PFSK-1 (cell line): Measurements from ENCODE around the gene CHD3.

Experiments
- FOXP2 ChIP-seq: optimal IDR thresholded peaks from 2 replicates; pipeline ENCODE3; 2011; ENCODE audit warnings: borderline replicate concordance, control low read depth, inconsistent platforms; ENCODE audit not compliant: insufficient read depth; ENCODE audit errors: extremely low read length, extremely low read depth
- POLR2AphosphoS5 ChIP-seq: IDR thresholded peaks from 2 replicates; pipeline ENCODE4 v1.6.1; 2012; ENCODE audit warnings: low read depth, mild to moderate bottlenecking, control low read depth, low read length, moderate library complexity
- REST ChIP-seq, 2 experiments: IDR thresholded peaks; 2 replicates each; pipeline versions ENCODE4 v1.6.1 to v1.8.0; 2011 to 2012; ENCODE audit warnings: low read depth in 2 of 2, low read length in 2 of 2, control low read depth in 1 of 2, inconsistent platforms in 1 of 2, mild to moderate bottlenecking in 1 of 2, moderate library complexity in 1 of 2; ENCODE audit not compliant: insufficient read depth in 1 of 2
- SIN3A ChIP-seq: IDR thresholded peaks from 2 replicates; pipeline ENCODE4 v1.6.1; 2012; ENCODE audit warnings: mild to moderate bottlenecking, low read length, moderate library complexity, borderline replicate concordance; ENCODE audit not compliant: insufficient read depth
- TAF1 ChIP-seq: IDR thresholded peaks from 2 replicates; pipeline ENCODE4 v1.6.1; 2012; ENCODE audit warnings: low read length, control low read depth, borderline replicate concordance; ENCODE audit not compliant: insufficient read depth

CHD3 gene

GRCh38 chr17:7875804-7876370, 12.7 kb upstream of the CHD3 start:
- TF ChIP-seq SIN3A, result no peak
- TF ChIP-seq TAF1, result no peak
- TF ChIP-seq FOXP2, result no peak
- no peak for TF ChIP-seq REST (IDR thresholded peaks at IDR 0.05; ENCODE audit: insufficient read depth in 1 of 2, low read depth in 2 of 2, low read length in 2 of 2)
- no peak for TF ChIP-seq POLR2AphosphoS5

- no peak for TF ChIP-seq TAF1
- no peak for TF ChIP-seq POLR2AphosphoS5
- TF ChIP-seq FOXP2, result no peak
- TF ChIP-seq SIN3A, result no peak
- no peak for TF ChIP-seq REST (IDR thresholded peaks at IDR 0.05; ENCODE audit: insufficient read depth in 1 of 2, low read depth in 2 of 2, low read length in 2 of 2)
Observed at GRCh38 chr17:7878234-7878633, 10.4 kb upstream of the CHD3 start.

GRCh38 chr17:7880076-7880868, 8.3 kb upstream of the CHD3 start:
- no peak for TF ChIP-seq TAF1
- TF ChIP-seq FOXP2, result no peak
- no peak for TF ChIP-seq REST (IDR thresholded peaks at IDR 0.05; ENCODE audit: insufficient read depth in 1 of 2, low read depth in 2 of 2, low read length in 2 of 2)
- no peak for TF ChIP-seq SIN3A
- no peak for TF ChIP-seq POLR2AphosphoS5

- TF ChIP-seq POLR2AphosphoS5, result no peak
- TF ChIP-seq SIN3A, result no peak
- no peak for TF ChIP-seq TAF1
- no peak for TF ChIP-seq REST (IDR thresholded peaks at IDR 0.05; ENCODE audit: insufficient read depth in 1 of 2, low read depth in 2 of 2, low read length in 2 of 2)
- no peak for TF ChIP-seq FOXP2
Observed at GRCh38 chr17:7881276-7882054, 7.1 kb upstream of the CHD3 start.
